HG03139 (cell line): ENCODE results near the gene MVP.
A peak's percentile ranks its signal among the peaks of the same experiment; 100 is the strongest.
"Not testable (repeated sequence)": the region's sequence is repeated elsewhere in the genome, so short reads cannot be mapped to it uniquely, and the experiment has no call there.

Experiments
- ATAC-seq: cut with Tn5 transposase; IDR thresholded peaks from one replicate; pipeline ENCODE4 v1.9.1; 2021; ENCODE audit not compliant: unreplicated experiment

Gene MVP

GRCh38 chr16:29814592-29814991, 5.7 kb upstream of the MVP start:
- ATAC-seq: no peak

- ATAC-seq: no peak
Observed at GRCh38 chr16:29815032-29815721, 5.1 kb upstream of the MVP start.

GRCh38 chr16:29815793-29816693, 4.2 kb upstream of the MVP start, which contains the start of gene PAGR1:
PAGR1 (plus strand) TSS chr16:29816152; CDS start chr16:29816526, 374 bp downstream.
- peak; percentile 50 for ATAC-seq

GRCh38 chr16:29816694-29817441, 3.4 kb upstream of the MVP start:
- peak; percentile 8 for ATAC-seq

GRCh38 chr16:29818082-29818481, 2.2 kb upstream of the MVP start:
- ATAC-seq: no peak

GRCh38 chr16:29819506-29819905, 756 bp upstream of the MVP start:
- ATAC-seq: no peak

GRCh38 chr16:29820730-29821642, 724 bp downstream of the MVP start:
- ATAC-seq: peak; percentile 37

GRCh38 chr16:29821643-29822115, 1.4 kb downstream of the MVP start:
- ATAC-seq: no peak

GRCh38 chr16:29824589-29825144, 4.4 kb downstream of the MVP start:
- no peak for ATAC-seq

GRCh38 chr16:29825145-29826044, 5.1 kb downstream of the MVP start:
- ATAC-seq: no peak

- ATAC-seq: no peak
Observed at GRCh38 chr16:29826342-29826695, 6.1 kb downstream of the MVP start.

- no peak for ATAC-seq
Observed at GRCh38 chr16:29830774-29831173, 10.5 kb downstream of the MVP start.

- ATAC-seq: no peak
Observed at GRCh38 chr16:29831490-29831889, 11.2 kb downstream of the MVP start.

- ATAC-seq: not testable (repeated sequence)
Observed at GRCh38 chr16:29833219-29833618, 13.0 kb downstream of the MVP start.

- no peak for ATAC-seq
Observed at GRCh38 chr16:29834079-29834478, 13.8 kb downstream of the MVP start.

- no peak for ATAC-seq
Observed at GRCh38 chr16:29835926-29836325, 15.7 kb downstream of the MVP start.

- ATAC-seq: no peak
Observed at GRCh38 chr16:29836623-29837022, 16.4 kb downstream of the MVP start.

GRCh38 chr16:29837841-29838240, 17.6 kb downstream of the MVP start:
- ATAC-seq: no peak

- ATAC-seq: no peak
Observed at GRCh38 chr16:29839822-29840221, 19.6 kb downstream of the MVP start.
